Thymus (tissue), 2 donors: ENCODE data around the gene ZNF783. TPM values are rescaled to one million over a fixed set of nuclear protein-coding genes. Genes with fewer than 3 reads are reported as not detected.

Experiments
- polyA plus RNA-seq: library from polyadenylated mRNA; stranded (reverse); fragments of 200-250 nt; gene quantifications from one replicate; pipeline ENCODE4 v1.2.3, GENCODE V29; 2013
- total RNA-seq: library from RNA; stranded (reverse); fragments of 120-200 nt; gene quantifications from one replicate; pipeline ENCODE4 v1.2.4, GENCODE V29; 2013
- donor health status: healthy.

Gene ZNF783
- total and polyA plus RNA-seq, 2 donors, result 7.8 to 12.9 TPM

Other genes with a start within 250 kb of the ZNF783 start
- 93.1 TPM for gene PDIA4, start 233.7 kb upstream of the ZNF783 start, total RNA-seq
- gene PDIA4, start 233.7 kb upstream of the ZNF783 start, polyA plus RNA-seq, result 53.3 TPM
- gene ZNF786, start 171.5 kb upstream of the ZNF783 start, total RNA-seq, result 7.1 TPM
- gene ZNF786, start 171.5 kb upstream of the ZNF783 start, polyA plus RNA-seq, result 10.5 TPM
- 2.2 TPM for gene ZNF425, start 135.9 kb upstream of the ZNF783 start, total RNA-seq
- gene ZNF425, start 135.9 kb upstream of the ZNF783 start, polyA plus RNA-seq, result 1.6 TPM
- 6.9 TPM for gene ZNF398, start 114.7 kb upstream of the ZNF783 start, total RNA-seq
- 4.5 TPM for gene ZNF398, start 114.7 kb upstream of the ZNF783 start, polyA plus RNA-seq
- 7.6 TPM for gene ZNF282, start 66.7 kb upstream of the ZNF783 start, total RNA-seq
- 13.0 TPM for gene ZNF282, start 66.7 kb upstream of the ZNF783 start, polyA plus RNA-seq
- 5.9 TPM for gene ZNF212, start 22.5 kb upstream of the ZNF783 start, total RNA-seq
- 16.7 TPM for gene ZNF212, start 22.5 kb upstream of the ZNF783 start, polyA plus RNA-seq
- 3.8 TPM for gene ZNF777, start 198.9 kb downstream of the ZNF783 start, total RNA-seq
- 6.7 TPM for gene ZNF777, start 198.9 kb downstream of the ZNF783 start, polyA plus RNA-seq
- gene ZNF746, start 235.6 kb downstream of the ZNF783 start, total RNA-seq, result 9.4 TPM
- 15.2 TPM for gene ZNF746, start 235.6 kb downstream of the ZNF783 start, polyA plus RNA-seq